HG03439 (cell line): Measurements from ENCODE around the gene FARP1.

ENCODE experiments used
- ATAC-seq: cut with Tn5 transposase; IDR thresholded peaks from one replicate; pipeline ENCODE4 v1.9.1; 2021; ENCODE audit warnings: mild to moderate bottlenecking, moderate library complexity; ENCODE audit not compliant: unreplicated experiment

The FARP1 gene

GRCh38 chr13:98173431-98174152 lies 30.7 kb downstream of the FARP1 start:
- no peak for ATAC-seq

- ATAC-seq = no peak
Observed at GRCh38 chr13:98174307-98174706, 31.4 kb downstream of the FARP1 start.

- no peak for ATAC-seq
Observed at GRCh38 chr13:98175043-98175442, 32.1 kb downstream of the FARP1 start.

- no peak for ATAC-seq
Observed at GRCh38 chr13:98175823-98176222, 32.9 kb downstream of the FARP1 start.

GRCh38 chr13:98176777-98177608 lies 34.1 kb downstream of the FARP1 start, which contains the start of gene RNF113B:
Gene RNF113B, minus strand, starts transcription at chr13:98177269. Its CDS starts 33 bp downstream, at chr13:98177236.
- ATAC-seq = no peak

- ATAC-seq = no peak
Observed at GRCh38 chr13:98180092-98180491, 37.2 kb downstream of the FARP1 start.

- ATAC-seq = no peak
Observed at GRCh38 chr13:98181111-98181815, 38.4 kb downstream of the FARP1 start.

- ATAC-seq = no peak
Observed at GRCh38 chr13:98182153-98182552, 39.3 kb downstream of the FARP1 start.

- no peak for ATAC-seq
Observed at GRCh38 chr13:98182589-98182988, 39.7 kb downstream of the FARP1 start.

- no peak for ATAC-seq
Observed at GRCh38 chr13:98184792-98185191, 41.9 kb downstream of the FARP1 start.

GRCh38 chr13:98187155-98187964 lies 44.5 kb downstream of the FARP1 start:
- no peak for ATAC-seq

GRCh38 chr13:98187965-98188261 lies 45.0 kb downstream of the FARP1 start:
- no peak for ATAC-seq

GRCh38 chr13:98188544-98189166 lies 45.8 kb downstream of the FARP1 start:
- ATAC-seq = no peak

- ATAC-seq = no peak
Observed at GRCh38 chr13:98189841-98190505, 47.1 kb downstream of the FARP1 start.

GRCh38 chr13:98190889-98191444 lies 48.1 kb downstream of the FARP1 start:
- no peak for ATAC-seq

- ATAC-seq = no peak
Observed at GRCh38 chr13:98192008-98192407, 49.1 kb downstream of the FARP1 start.

GRCh38 chr13:98195054-98195791 lies 52.3 kb downstream of the FARP1 start:
- ATAC-seq = no peak

GRCh38 chr13:98198683-98199082 lies 55.8 kb downstream of the FARP1 start:
- no peak for ATAC-seq

GRCh38 chr13:98199480-98199879 lies 56.6 kb downstream of the FARP1 start:
- no peak for ATAC-seq
